NCI-H446 (cell line): ENCODE measurements around the gene CNIH1.
"Not testable (repeated sequence)": the region's sequence is repeated elsewhere in the genome, so short reads cannot be mapped to it uniquely, and the experiment has no call there.

Experiments
- DNase-seq, 2 experiments: peaks; one replicate each; lab custom pipeline; 2025; lab: John Stamatoyannopoulos, UW

The CNIH1 gene

DNA sequence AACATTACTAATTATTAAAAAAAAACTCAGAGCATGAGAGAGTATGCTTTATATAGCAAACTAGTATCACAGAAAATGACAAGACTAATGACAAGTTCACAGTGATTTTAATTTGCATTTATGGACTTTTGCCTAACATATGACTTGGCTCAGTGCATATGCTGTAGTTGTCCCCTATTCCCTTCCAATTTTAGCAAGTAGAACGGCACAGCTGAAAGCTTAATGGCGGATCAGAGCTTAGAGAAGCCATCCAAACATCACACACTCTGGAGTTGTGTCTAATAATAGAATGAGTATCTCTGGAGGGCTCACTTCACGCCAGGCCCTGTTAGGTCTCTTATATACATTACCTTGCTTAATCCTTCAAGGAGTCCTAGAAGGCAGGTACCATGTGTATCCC lies 13.3 kb downstream of the CNIH1 start:
- no peak for DNase-seq

GRCh38 chr14:54425537-54426274 lies 15.5 kb downstream of the CNIH1 start:
- no peak for DNase-seq

- no peak for DNase-seq
These were observed 16.1 kb downstream of the CNIH1 start for GRCh38 chr14:54425068-54425467.

DNA sequence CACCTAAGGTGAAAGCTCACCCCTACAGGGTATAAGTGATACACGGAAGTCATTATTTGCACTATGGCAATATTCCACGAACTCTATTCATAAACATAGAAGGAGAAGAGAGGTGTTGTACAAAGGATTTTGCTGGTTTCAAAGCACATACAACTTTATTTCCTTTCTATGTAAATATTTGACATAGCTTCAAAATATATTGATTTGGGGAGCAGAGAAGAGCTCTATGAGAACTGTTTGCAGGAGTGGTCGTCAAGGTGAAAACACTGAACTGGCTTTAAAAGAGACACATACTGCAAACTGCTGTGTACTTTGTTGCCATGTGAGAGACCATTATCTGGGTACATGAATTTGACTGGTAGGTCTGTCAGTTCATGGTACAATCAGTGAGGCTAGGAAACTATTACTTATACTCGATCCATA lies 16.7 kb downstream of the CNIH1 start:
- DNase-seq, result no peak

DNA sequence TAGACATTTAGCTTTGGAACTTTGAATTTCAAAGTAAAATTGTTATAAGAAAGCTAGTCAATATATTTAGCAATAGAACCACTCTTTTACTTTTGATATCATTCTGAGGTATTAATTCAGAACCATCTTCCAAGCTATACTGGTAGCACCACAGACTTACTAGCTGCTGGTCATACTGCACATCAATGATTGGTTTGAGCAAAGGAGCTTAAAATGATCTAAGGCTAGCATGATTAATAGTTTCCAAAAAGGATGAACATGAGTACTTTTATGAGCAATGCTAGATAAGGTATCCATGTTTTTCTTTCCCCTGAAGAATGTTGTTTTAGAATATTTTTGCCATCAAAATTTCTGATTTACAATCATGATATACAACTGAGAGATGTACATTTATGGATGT lies 17.2 kb downstream of the CNIH1 start:
- DNase-seq, result no peak

DNA sequence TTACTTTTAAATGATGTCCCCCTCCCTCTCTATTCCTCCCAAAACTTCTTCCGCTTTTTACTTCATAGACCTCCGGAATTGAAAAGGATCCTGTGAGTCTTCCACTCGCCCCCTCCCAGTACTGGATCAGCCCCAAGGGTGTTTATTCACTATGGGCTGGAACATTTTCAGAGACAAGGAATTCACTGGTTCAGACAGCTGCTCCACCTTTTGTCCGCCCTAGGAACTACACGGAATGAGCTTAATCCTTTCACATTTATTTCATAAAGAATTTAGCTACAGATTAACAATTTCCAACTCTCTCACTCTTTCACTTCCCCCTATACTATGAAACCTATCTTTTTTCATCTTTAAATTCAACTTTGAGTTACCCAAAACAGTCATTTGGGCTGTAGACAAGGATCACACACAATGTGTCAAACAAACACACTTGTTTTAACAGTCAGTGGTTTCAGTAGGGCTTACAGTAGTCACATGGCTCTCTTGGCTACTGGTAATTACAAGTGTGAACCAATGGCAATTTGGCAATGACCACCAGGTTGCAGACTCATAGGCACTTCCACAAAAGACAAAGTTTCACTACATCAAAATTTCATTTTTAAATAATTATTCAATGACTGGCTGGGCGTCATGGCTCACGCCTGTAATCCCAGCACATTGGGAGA lies 20.6 kb downstream of the CNIH1 start:
- DNase-seq, result peak; percentile 27 to 36

DNA sequence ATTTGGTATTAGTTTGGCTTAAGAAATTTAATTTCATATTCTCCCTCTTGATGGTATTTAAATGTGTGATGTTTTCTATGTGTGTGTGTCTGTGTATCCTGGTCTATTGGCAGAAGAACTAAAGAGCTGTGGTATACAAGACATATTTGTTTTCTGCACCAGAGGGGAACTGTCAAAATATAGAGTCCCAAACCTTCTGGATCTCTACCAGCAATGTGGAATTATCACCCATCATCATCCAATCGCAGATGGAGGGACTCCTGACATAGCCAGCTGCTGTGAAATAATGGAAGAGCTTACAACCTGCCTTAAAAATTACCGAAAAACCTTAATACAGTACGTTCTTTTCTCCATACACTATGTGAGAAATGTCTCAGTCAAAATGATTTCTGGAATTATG lies 29.8 kb downstream of the CNIH1 start:
- no peak for DNase-seq

GRCh38 chr14:54410215-54410614 lies 31.0 kb downstream of the CNIH1 start:
- no peak for DNase-seq

DNA sequence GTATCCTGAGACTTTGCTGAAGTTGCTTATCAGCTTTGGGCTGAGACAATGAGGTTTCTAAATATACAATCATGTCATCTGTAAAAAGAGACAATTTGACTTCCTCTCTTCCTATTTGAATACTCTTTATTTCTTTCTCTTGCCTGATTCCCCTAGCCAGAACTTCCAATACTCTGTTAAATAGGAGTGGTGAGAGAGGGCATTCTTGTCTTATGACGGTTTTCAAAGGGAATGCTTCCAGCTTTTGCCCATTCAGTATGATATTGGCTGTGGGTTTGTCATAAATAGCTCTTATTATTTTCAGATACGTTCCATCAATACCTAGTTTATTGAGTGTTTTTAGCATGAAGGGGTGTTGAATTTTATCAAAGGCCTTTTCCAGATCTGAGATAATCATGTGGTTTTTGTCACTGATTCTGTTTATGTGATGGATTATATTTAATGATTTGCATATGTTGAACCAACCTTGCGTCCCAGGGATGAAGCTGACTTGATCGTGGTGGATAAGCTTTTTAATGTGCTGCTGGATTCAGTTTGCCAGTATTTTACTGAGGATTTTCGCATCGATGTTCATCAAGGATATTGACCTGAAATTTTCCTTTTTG lies 37.7 kb downstream of the CNIH1 start:
- DNase-seq, result not testable (repeated sequence)

GRCh38 chr14:54399560-54399959 lies 41.6 kb downstream of the CNIH1 start:
- no peak for DNase-seq

DNA sequence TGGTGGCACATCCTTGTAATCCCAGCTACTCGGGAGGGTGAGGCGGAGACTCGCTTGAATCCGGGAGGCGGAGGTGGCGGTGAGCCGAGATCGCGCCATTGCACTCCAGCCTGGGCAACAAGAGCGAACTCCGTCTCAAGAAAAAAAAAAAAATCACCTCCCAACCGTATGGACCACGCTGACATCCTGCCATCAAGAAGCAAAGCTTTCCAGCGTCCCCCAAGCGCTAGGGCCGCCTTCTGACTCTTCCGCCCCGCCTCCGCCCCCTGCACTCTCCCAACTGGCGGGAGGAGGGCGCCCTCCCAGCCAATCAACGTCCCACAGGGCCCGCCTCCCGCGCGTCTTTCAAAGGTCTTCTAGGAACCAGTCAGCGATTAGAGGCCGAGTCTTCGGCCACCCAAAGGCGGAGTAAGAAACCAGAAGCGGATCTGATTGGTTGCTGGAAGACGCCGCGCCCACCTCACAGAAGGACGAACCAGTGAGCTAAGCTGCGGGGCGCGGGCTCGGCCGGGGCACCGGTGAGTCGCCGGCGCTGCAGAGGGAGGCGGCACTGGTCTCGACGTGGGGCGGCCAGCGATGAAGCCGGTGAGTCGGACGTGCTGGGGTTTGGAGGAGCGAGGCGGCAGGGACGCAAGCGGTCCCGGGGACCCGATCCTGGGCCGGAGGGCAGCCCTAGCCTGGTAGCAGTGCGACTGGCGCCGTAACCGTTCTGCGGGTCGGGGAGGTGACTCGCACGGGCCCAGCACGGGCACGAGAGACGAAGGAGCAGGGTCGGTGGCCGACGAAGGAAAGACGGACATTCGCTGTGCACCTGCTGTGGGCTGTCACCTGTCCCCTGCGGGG lies 44.5 kb downstream of the CNIH1 start, which contains the start of gene CDKN3:
Gene CDKN3, plus strand, starts transcription at position 515 of the 843 bp plus-strand sequence. Its CDS starts 62 bp downstream, at position 577.
- DNase-seq, result peak; percentile 95 to 99

- DNase-seq, result no peak
These were observed 45.0 kb downstream of the CNIH1 start for GRCh38 chr14:54396183-54396492.

DNA sequence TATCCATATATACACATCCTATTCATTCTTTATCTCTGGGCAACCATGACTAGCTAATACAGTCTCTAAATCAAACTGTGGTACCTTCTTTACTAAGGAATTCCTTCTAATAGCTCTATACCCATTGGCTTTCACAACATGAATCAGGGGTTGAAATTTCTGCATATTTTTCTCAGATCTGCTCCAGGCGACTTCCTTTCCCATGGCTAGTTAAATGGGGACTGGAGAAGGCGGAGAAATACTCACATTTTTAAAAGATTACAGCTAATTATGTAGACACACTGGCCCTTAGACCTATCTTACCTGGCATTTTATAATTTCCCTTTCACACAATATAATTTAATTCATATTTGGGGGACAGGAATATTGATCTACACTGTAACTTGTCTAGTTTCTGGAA lies 45.5 kb downstream of the CNIH1 start:
- DNase-seq, result no peak

- DNase-seq, result no peak
These were observed 45.9 kb downstream of the CNIH1 start for GRCh38 chr14:54395284-54395683.

DNA sequence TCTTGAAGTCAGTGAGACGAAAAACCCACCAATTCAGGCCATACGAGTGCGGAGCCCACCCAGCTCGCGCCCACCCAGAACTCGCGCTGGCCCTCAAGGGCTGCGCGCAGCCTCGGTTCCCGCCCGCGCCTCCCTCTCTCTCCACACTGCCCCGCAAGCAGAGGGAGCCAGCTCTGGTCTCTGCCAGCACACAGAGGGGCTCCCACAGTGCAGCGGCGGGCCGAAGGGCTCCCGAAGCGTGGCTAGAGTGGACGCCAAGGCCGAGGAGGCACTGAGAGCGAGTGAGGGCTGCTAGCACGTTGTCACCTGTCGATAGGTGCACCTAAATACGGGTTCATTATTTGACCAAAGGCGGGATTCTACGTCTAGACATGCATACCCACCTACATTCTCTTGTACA lies 46.6 kb downstream of the CNIH1 start:
- DNase-seq, result no peak

DNA sequence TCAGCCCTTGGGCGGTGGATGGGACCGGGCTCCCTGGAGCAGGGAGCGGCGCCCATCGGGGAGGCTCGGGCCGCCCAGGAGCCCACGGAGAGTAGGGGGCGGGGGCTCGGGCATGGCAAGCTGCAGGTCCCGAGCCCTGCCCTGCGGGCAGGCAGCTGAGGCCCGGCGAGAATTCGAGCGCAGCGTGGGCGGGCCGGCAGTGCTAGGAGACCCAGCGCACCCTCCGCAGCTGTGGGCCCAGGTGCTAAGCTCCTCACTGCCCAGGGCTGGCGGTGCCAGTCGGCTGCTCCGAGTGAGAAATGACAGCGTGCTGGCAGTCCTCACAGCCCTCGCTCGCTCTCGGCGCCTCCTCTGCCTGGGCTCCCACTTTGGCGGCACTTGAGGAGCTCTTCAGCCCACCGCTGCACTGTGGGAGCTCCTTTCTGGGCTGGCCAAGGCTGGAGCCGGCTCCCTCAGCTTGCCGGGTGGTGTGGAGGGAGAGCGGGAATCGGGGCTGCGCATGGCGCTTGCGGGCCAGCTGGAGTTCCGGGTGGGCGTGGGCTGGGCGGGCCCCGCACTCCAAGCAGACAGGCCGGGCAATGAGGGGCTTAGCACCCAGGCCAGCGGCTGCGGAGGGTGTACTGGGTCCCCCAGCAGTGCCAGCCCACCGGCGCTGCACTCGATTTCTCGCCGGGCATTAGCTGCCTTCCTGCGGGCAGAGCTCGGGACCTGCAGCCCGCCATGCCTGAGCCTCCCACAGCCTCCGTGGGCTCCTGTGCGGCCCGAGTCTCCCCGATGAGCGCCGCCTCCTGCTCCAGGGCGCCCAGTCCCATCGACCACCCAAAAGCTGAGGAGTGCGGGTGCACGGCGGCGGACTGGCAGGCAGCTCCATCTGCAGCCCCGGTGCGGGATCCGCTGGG lies 47.9 kb downstream of the CNIH1 start:
- DNase-seq, result not testable (repeated sequence)

DNA sequence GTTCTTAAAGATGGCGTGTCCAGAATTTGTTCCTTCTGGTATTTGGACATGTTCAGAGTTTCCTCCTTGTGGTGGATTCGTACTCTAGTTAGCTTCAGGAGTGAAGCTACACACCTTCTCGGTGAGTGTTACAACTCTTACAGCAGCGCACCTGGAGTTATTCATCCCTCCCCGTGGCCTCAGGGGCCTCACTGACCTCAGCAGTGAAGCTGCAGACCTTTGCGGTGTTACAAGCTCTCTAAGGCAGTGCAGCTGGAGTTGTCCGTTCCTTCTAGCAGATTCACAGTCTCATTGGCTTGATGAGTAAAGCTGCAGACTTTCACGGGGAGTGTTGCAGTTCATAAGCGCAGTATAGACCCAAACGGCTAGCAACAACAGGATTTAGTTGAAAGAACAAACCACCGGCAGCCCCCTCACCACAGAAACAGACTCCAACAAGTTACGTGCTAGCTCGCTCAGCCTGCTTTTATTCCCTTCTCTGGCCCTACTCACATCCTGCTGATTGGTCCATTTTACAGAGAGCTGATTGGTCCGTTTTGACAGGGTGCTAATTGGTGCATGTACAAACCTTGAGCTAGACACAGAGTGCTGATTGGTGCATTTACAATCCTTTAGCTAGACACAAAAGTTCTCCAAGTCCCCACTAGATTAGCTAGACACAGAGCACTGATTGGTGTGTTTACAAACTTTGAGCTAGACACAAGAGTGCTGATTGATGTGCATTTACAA lies 48.9 kb downstream of the CNIH1 start:
- DNase-seq, result no peak

DNA sequence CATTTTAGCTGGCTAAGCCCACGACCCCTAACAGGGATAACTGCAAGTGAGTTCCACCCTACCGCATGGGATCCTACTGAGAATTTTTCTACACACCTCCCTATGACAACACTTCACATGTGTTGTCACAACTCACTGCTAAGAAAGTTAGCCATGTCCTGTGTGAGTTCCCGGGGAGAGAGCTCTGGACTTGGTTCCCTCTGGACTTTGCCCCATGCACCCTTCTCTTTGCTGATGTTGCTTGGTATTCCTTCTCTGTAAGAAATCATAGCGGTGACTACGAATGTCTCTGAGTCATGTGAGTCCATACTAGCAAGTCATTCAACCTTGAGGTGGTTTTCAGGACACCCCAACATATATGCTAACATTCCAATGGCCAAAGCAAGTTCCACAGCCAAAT lies 53.8 kb downstream of the CNIH1 start:
- DNase-seq, result no peak

- no peak for DNase-seq
These were observed 55.6 kb downstream of the CNIH1 start for GRCh38 chr14:54385556-54385955.

GRCh38 chr14:54383835-54384234 lies 57.3 kb downstream of the CNIH1 start:
- no peak for DNase-seq

DNA sequence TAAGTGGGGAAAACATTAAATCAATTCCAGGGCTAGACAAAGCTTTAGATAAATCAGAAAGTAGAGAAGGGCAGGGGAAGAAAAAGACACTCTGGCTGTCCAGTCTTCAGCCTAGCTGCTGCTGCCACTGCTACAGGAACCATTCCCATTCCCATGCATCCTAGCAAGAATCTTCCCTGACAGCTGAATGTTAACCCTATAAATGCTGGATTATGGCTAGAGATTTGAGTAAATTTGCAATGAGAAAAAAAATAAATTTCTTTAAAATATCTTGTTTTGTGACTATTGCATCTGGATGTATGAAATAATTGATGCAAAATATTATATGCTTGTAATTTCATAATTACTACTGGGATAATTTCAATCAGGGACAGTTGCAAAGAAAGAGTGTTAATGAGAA lies 59.4 kb downstream of the CNIH1 start:
- DNase-seq, result no peak
